Skeletal muscle tissue (tissue), 4 donors: Measurements from ENCODE around the gene IFITM10. TPM values are rescaled to one million over a fixed set of nuclear protein-coding genes. Genes with fewer than 3 reads are reported as not detected.

Source experiments
- H3K27ac ChIP-seq: one replicate; pipeline ENCODE4 v1.7.0; 2013; ENCODE audit warnings: mild to moderate bottlenecking, low read depth, low read length, inconsistent platforms
- H3K27me3 ChIP-seq, 3 donors: one replicate each; pipeline ENCODE4 v1.7.0; 2013; ENCODE audit warnings: low read length in 3 of 3; ENCODE audit not compliant: control insufficient read depth in 3 of 3, insufficient read depth in 3 of 3
- H3K36me3 ChIP-seq, 3 donors: one replicate each; pipeline ENCODE4 v1.7.0; 2013; ENCODE audit warnings: low read length in 3 of 3; ENCODE audit not compliant: control insufficient read depth in 3 of 3, insufficient read depth in 3 of 3
- H3K4me1 ChIP-seq, 3 donors: one replicate each; pipeline ENCODE4 v1.7.0; 2013; ENCODE audit warnings: low read length in 3 of 3, mild to moderate bottlenecking in 3 of 3; ENCODE audit not compliant: control insufficient read depth in 3 of 3, insufficient read depth in 3 of 3
- H3K4me3 ChIP-seq, 3 donors: one replicate each; pipeline ENCODE4 v1.7.0; 2013; ENCODE audit warnings: low read length in 3 of 3
- H3K9ac ChIP-seq, 3 donors: one replicate each; pipeline ENCODE4 v1.7.0; 2013; ENCODE audit warnings: low read length in 3 of 3, mild to moderate bottlenecking in 3 of 3, moderate library complexity in 2 of 3, low read depth in 1 of 3
- H3K9me3 ChIP-seq, 3 donors: one replicate each; pipeline ENCODE4 v1.7.0; 2013; ENCODE audit warnings: low read length in 3 of 3; ENCODE audit not compliant: control insufficient read depth in 3 of 3
- total RNA-seq: library from RNA; depleted of rRNA; stranded (reverse); fragments of >200 nt; gene quantifications from one replicate; pipeline ENCODE4 v1.2.3, GENCODE V29; 2014
- donor health status: Osteomylitis.

The IFITM10 gene
- total RNA-seq: not detected

- Histone ChIP-seq H3K4me3 (peak within 1 kb of the TSS in 2 of 3 donors; percentile 15 to 35), H3K27ac (peak within 1 kb of the TSS; percentile 84), H3K27me3 (peaks cover 0 to 5% (median 0%) of the 10 kb centered on the region in 3 donors), H3K9me3 (no peaks in the 10 kb centered on the region), H3K9ac (peak within 1 kb of the TSS; percentile 50 to 79 (median 57)), H3K4me1 (peaks cover 58 to 92% (median 88%) of the 10 kb centered on the region in 3 donors), H3K36me3 (peaks cover 23 to 34% (median 27%) of the 10 kb centered on the region in 3 donors)
Measured at GRCh38 chr11:1750481-1750839, at the start of gene IFITM10. Gene IFITM10, minus strand, starts transcription at chr11:1750595. Its CDS starts 153 bp downstream, at chr11:1750442.

GRCh38 chr11:1797391-1798125 lies 47.2 kb upstream of the IFITM10 start:
- Histone ChIP-seq H3K36me3 (no peaks in the 10 kb centered on the region), H3K27ac (no peak overlapping the region), H3K27me3 (peaks cover 9 to 24% (median 16%) of the 10 kb centered on the region in 3 donors), H3K9me3 (no peaks in the 10 kb centered on the region), H3K4me3 (no peak overlapping the region), H3K9ac (no peak overlapping the region), H3K4me1 (no peaks in the 10 kb centered on the region)

- no peaks in the 10 kb centered on the region for H3K36me3 ChIP-seq
- H3K4me3 ChIP-seq: no peak overlapping the region
- H3K9me3 ChIP-seq: no peaks in the 10 kb centered on the region
- peaks cover 9 to 24% (median 16%) of the 10 kb centered on the region in 3 donors for H3K27me3 ChIP-seq
- H3K9ac ChIP-seq: no peak overlapping the region
- H3K4me1 ChIP-seq: no peaks in the 10 kb centered on the region
- no peak overlapping the region for H3K27ac ChIP-seq
Measured at GRCh38 chr11:1796413-1797011, 46.1 kb upstream of the IFITM10 start.

GRCh38 chr11:1793081-1793480 lies 42.7 kb upstream of the IFITM10 start:
- Histone ChIP-seq H3K9me3 (no peaks in the 10 kb centered on the region), H3K9ac (no peak overlapping the region), H3K27ac (no peak overlapping the region), H3K4me1 (no peaks in the 10 kb centered on the region), H3K4me3 (no peak overlapping the region), H3K27me3 (peaks cover 9 to 20% (median 18%) of the 10 kb centered on the region in 3 donors), H3K36me3 (no peaks in the 10 kb centered on the region)

- Histone ChIP-seq H3K9me3 (no peaks in the 10 kb centered on the region), H3K9ac (no peak overlapping the region), H3K4me3 (no peak overlapping the region), H3K27ac (no peak overlapping the region), H3K4me1 (no peaks in the 10 kb centered on the region), H3K36me3 (no peaks in the 10 kb centered on the region), H3K27me3 (peaks cover 9 to 19% (median 15%) of the 10 kb centered on the region in 3 donors)
Measured at GRCh38 chr11:1792461-1792860, 42.1 kb upstream of the IFITM10 start.

GRCh38 chr11:1791912-1792311 lies 41.5 kb upstream of the IFITM10 start:
- no peaks in the 10 kb centered on the region for H3K36me3 ChIP-seq
- H3K4me3 ChIP-seq: no peak overlapping the region
- peaks cover 9 to 17% (median 12%) of the 10 kb centered on the region in 3 donors for H3K27me3 ChIP-seq
- no peaks in the 10 kb centered on the region for H3K4me1 ChIP-seq
- no peak overlapping the region for H3K9ac ChIP-seq
- H3K9me3 ChIP-seq: no peaks in the 10 kb centered on the region
- H3K27ac ChIP-seq: no peak overlapping the region

GRCh38 chr11:1786466-1786865 lies 36.1 kb upstream of the IFITM10 start:
- Histone ChIP-seq H3K4me1 (peaks cover 0 to 2% (median 0%) of the 10 kb centered on the region in 3 donors), H3K36me3 (no peaks in the 10 kb centered on the region), H3K9ac (no peak overlapping the region), H3K27me3 (peaks cover 0 to 5% (median 0%) of the 10 kb centered on the region in 3 donors), H3K9me3 (no peaks in the 10 kb centered on the region), H3K4me3 (no peak overlapping the region), H3K27ac (no peak overlapping the region)

GRCh38 chr11:1785749-1786413 lies 35.5 kb upstream of the IFITM10 start:
- Histone ChIP-seq H3K9me3 (no peaks in the 10 kb centered on the region), H3K27ac (no peak overlapping the region), H3K27me3 (peaks cover 0 to 8% (median 0%) of the 10 kb centered on the region in 3 donors), H3K4me3 (no peak overlapping the region), H3K4me1 (peaks cover 0 to 2% (median under 1%) of the 10 kb centered on the region in 3 donors), H3K36me3 (no peaks in the 10 kb centered on the region), H3K9ac (no peak overlapping the region)

- H3K27me3 ChIP-seq: peaks cover 0 to 11% (median 0%) of the 10 kb centered on the region in 3 donors
- H3K9ac ChIP-seq: no peak overlapping the region
- no peak overlapping the region for H3K27ac ChIP-seq
- H3K36me3 ChIP-seq: no peaks in the 10 kb centered on the region
- no peaks in the 10 kb centered on the region for H3K9me3 ChIP-seq
- no peak overlapping the region for H3K4me3 ChIP-seq
- peaks cover 0 to 3% (median 2%) of the 10 kb centered on the region in 3 donors for H3K4me1 ChIP-seq
Measured at GRCh38 chr11:1784761-1785650, 34.6 kb upstream of the IFITM10 start.
